ENCODE results near the gene PFKL. TPM values are rescaled to one million over a fixed set of nuclear protein-coding genes. Genes with fewer than 3 reads are reported as not detected.

Gene PFKL
- polyA plus RNA-seq, 2 of the 4 experiments (the other 2 are of a cell fraction) = 23.2 to 38.7 TPM

- DNase-seq (ENCODE audit: low read depth in 1 of 2, low spot score in 1 of 2) = no peak
- H3K27ac ChIP-seq = no peak overlapping the region
- H3K4me1 ChIP-seq = no peaks in the 10 kb centered on the region
- TF ChIP-seq FOSL2 (IDR thresholded peaks at IDR 0.05) (no peak), FOSL2 (CRISPR knock-in tag; IDR thresholded peaks at IDR 0.05) (no peak), EP300 (IDR thresholded peaks at IDR 0.05) (no peak), KDM1A (IDR thresholded peaks at IDR 0.05; ENCODE audit: low read depth) (no peak), CHD2 (IDR thresholded peaks at IDR 0.05; ENCODE audit: low read length, partially characterized antibody) (no peak), RARB (CRISPR knock-in tag; IDR thresholded peaks at IDR 0.05) (no peak), RCOR1 (IDR thresholded peaks at IDR 0.05; ENCODE audit: low read depth, low read length) (no peak), JUNB (IDR thresholded peaks at IDR 0.05) (no peak), MAZ (IDR thresholded peaks at IDR 0.05; ENCODE audit: borderline replicate concordance, low read depth, low read length) (no peak), JUN (IDR thresholded peaks at IDR 0.05) (no peak), HOXB5 (CRISPR knock-in tag; IDR thresholded peaks at IDR 0.05) (no peak), NFE2L2 (conservative IDR thresholded peaks at IDR 0.05; ENCODE audit: low read length) (no peak)
- TF ChIP-seq, protein P1, sequence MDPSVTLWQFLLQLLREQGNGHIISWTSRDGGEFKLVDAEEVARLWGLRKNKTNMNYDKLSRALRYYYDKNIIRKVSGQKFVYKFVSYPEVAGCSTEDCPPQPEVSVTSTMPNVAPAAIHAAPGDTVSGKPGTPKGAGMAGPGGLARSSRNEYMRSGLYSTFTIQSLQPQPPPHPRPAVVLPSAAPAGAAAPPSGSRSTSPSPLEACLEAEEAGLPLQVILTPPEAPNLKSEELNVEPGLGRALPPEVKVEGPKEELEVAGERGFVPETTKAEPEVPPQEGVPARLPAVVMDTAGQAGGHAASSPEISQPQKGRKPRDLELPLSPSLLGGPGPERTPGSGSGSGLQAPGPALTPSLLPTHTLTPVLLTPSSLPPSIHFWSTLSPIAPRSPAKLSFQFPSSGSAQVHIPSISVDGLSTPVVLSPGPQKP (IDR thresholded peaks at IDR 0.05; ENCODE audit: low read depth, low read length) = no peak
- no peak overlapping the region for H3K4me2 ChIP-seq
- ATAC-seq = no peak
- H3K4me3 ChIP-seq = no peak overlapping the region
- ChIA-PET POLR2A (no interaction called here), CTCF (interaction anchor here (1.2 to 2.3 kb wide), 3 partner anchors 10 to 14 kb away, joined by 3 to 11 read pairs (median 7); no protein-coding TSS in a partner anchor)
- FAIRE-seq = no peak
- H3K9me3 ChIP-seq = no peaks in the 10 kb centered on the region
- WGBS (ENCODE audit: missing lambda C conversion rate) = 60% methylated on average over 3 of the region's 31 CpGs
These were observed 12.9 kb upstream of the PFKL start for GRCh38 chr21:44286716-44287632.

DNA sequence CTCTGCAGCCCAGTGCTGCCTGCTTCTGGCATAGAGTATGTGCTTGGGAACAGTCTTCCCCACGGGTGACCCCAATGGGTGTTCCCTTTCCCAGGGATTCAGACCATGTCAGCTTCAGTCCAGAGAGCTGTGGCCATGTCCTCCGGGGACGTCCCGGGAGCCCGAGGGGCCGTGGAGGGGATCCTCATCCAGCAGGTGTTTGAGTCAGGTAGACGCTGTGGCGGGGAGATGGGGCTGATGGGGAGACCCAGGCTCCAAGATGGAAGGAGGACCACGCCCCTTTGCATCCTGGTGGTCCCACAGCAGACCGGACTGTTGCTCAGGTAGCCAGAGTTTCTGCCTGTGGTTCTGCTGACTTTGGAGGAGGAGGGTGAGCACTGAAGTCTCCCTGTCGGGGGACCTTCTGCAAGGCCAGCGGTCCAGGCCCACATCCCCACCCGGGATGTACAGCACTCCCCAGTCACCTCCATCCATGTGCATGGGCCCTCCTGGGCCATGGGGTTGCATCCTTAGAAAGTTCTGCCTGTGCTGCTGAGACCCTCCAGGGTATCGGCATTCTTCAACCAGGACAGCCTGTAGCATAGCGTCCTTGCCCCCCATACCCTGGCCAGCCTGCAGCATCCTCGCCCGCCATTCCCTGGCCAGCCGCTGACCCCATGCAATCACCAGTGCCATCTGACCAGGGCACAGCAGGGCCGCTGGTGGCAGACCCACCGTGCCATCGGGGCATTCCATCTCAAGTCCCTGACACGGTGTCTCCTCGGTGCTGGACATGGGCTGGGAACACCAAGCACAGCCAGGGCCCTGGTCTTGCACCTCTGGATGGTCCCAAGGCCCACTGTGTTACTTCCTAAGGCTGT is 11.4 kb upstream of the PFKL start:
- POLR2A ChIA-PET = no interaction called here
- 60% methylated on average over 13 of the region's 23 CpGs for WGBS (ENCODE audit: missing lambda C conversion rate)
- Histone ChIP-seq H3K9me3 (no peaks in the 10 kb centered on the region), H3K27ac (no peak overlapping the region), H3K4me1 (no peaks in the 10 kb centered on the region), H3K4me2 (no peak overlapping the region), H3K4me3 (no peak overlapping the region)
- no peak for TF ChIP-seq ZFP36 (IDR thresholded peaks at IDR 0.05; ENCODE audit: borderline replicate concordance, partially characterized antibody)
- TF ChIP-seq SREBF2 (IDR thresholded peaks at IDR 0.05) = no peak
- TF ChIP-seq HMGXB4 (CRISPR knock-in tag; IDR thresholded peaks at IDR 0.05; ENCODE audit: borderline replicate concordance) = no peak
- no peak for TF ChIP-seq HOXB5 (CRISPR knock-in tag; IDR thresholded peaks at IDR 0.05)
- no peak for TF ChIP-seq NR3C1 (IDR thresholded peaks at IDR 0.05)
- no peak for TF ChIP-seq PHF8 (IDR thresholded peaks at IDR 0.05; ENCODE audit: borderline replicate concordance, low read depth)
- no peak for TF ChIP-seq ZNF302 (CRISPR knock-in tag; IDR thresholded peaks at IDR 0.05)
- TF ChIP-seq ATOH8 (CRISPR knock-in tag; IDR thresholded peaks at IDR 0.05; ENCODE audit: low read depth) = no peak
- TF ChIP-seq FOSL2 (IDR thresholded peaks at IDR 0.05) = no peak
- no peak for TF ChIP-seq FOSL2 (CRISPR knock-in tag; IDR thresholded peaks at IDR 0.05)
- DNase-seq (ENCODE audit: low read depth in 1 of 2, low spot score in 1 of 2) (no peak), ATAC-seq (no peak), FAIRE-seq (no peak)
- CTCF ChIA-PET = interaction anchor here (1.2 to 1.6 kb wide), 2 partner anchors 9 to 12 kb away, joined by 3 to 7 read pairs; no protein-coding TSS in a partner anchor
